SK-N-SH (cell line): ENCODE measurements around the gene RFWD3. TPM values are rescaled to one million over a fixed set of nuclear protein-coding genes. Genes with fewer than 3 reads are reported as not detected.
A peak's percentile ranks its signal among the peaks of the same experiment; 100 is the strongest.

Source experiments
- CTCF ChIA-PET: fragments of 300-600, 350-600 bp; formaldehyde crosslinking; extraction: SDS; loops from one replicate; lab custom pipeline; 2021; lab: Yijun Ruan, JAX
- POLR2A ChIA-PET: fragments of 350-600 bp; sonication (Branson Sonifier 250); formaldehyde crosslinking; extraction: SDS; loops from one replicate; lab custom pipeline; 2020; ENCODE audit warnings: antibody characterized with exemption, inconsistent platforms; lab: Yijun Ruan, JAX
- DNase-seq: peaks from one replicate; pipeline ENCODE4 v3.0.0; 2012
- H2AFZ ChIP-seq: fragments of 200-600 bp; sonication (generic); 2 replicates; pipeline ENCODE4 v1.8.1; 2016; ENCODE audit warnings: antibody characterized with exemption, mild to moderate bottlenecking, low read depth
- H3F3A ChIP-seq: fragments of 200-600 bp; sonication (generic); replicated peaks from 2 replicates; pipeline ENCODE3; 2016; ENCODE audit warnings: antibody characterized with exemption, mild to moderate bottlenecking; ENCODE audit not compliant: insufficient read depth
- H3K27ac ChIP-seq, 2 experiments: fragments of 200-500 bp in 1 of 2; fragments of 200-600 bp in 1 of 2; sonication (Bioruptor generic) in 1 of 2; sonication (generic), shearing (Covaris generic) in 1 of 2; 2 replicates each; pipeline versions ENCODE4 v1.5.1 to v1.6.1; 2014 to 2016; ENCODE audit warnings: low read depth in 2 of 2, inconsistent platforms in 1 of 2, low read length in 1 of 2, mild to moderate bottlenecking in 1 of 2, mixed read lengths in 1 of 2
- H3K27me3 ChIP-seq: fragments of 200-600 bp; sonication (generic), shearing (Covaris generic); 2 replicates; pipeline ENCODE4 v1.6.1; 2016; ENCODE audit warnings: mixed run types; ENCODE audit not compliant: insufficient read depth
- H3K36me3 ChIP-seq, 2 experiments: fragments of 200-500 bp in 1 of 2; fragments of 200-600 bp in 1 of 2; sonication (Bioruptor generic) in 1 of 2; sonication (generic) in 1 of 2; replicated peaks in 1 of 2; 2 replicates each; pipeline versions ENCODE3 to v1.5.1; 2014 to 2016; ENCODE audit warnings: low read length in 1 of 2, mild to moderate bottlenecking in 1 of 2; ENCODE audit not compliant: insufficient read depth in 2 of 2, control insufficient read depth in 1 of 2
- H3K4me1 ChIP-seq, 2 experiments: fragments of 200-500 bp in 1 of 2; fragments of 200-600 bp in 1 of 2; sonication (Bioruptor generic) in 1 of 2; sonication (generic), shearing (Covaris generic) in 1 of 2; 2 replicates each; pipeline versions ENCODE4 v1.5.1 to v1.6.1; 2014 to 2016; ENCODE audit warnings: low read depth in 1 of 2, low read length in 1 of 2, mixed run types in 1 of 2; ENCODE audit not compliant: insufficient read depth in 2 of 2, control insufficient read depth in 1 of 2
- H3K4me2 ChIP-seq: fragments of 200-600 bp; sonication (generic), shearing (Covaris generic); 2 replicates; pipeline ENCODE4 v1.6.1; 2017; ENCODE audit warnings: mixed run types
- H3K4me3 ChIP-seq, 2 experiments: fragments of 200-500 bp in 1 of 2; fragments of 200-600 bp in 1 of 2; sonication (Bioruptor generic) in 1 of 2; sonication (generic), shearing (Covaris generic) in 1 of 2; 2 replicates each; pipeline versions ENCODE4 v1.5.1 to v1.8.1; 2014 to 2016; ENCODE audit warnings: low read depth in 2 of 2, inconsistent platforms in 1 of 2, low read length in 1 of 2, mild to moderate bottlenecking in 1 of 2, mixed read lengths in 1 of 2, moderate library complexity in 1 of 2
- H3K79me2 ChIP-seq: fragments of 200-600 bp; sonication (generic); 2 replicates; pipeline ENCODE4 v1.8.1; 2017; ENCODE audit warnings: mild to moderate bottlenecking; ENCODE audit not compliant: insufficient read depth
- H3K9ac ChIP-seq: fragments of 200-600 bp; sonication (generic); 2 replicates; pipeline ENCODE4 v1.6.1; 2017; ENCODE audit warnings: mixed run types
- H3K9me2 ChIP-seq: fragments of 200-600 bp; sonication (generic); 2 replicates; pipeline ENCODE4 v1.6.1; 2017; ENCODE audit warnings: mixed run types
- H3K9me3 ChIP-seq: fragments of 200-600 bp; sonication (generic); 2 replicates; pipeline ENCODE4 v1.6.1; 2017; ENCODE audit warnings: mixed run types, mild to moderate bottlenecking, moderate library complexity
- H4K20me1 ChIP-seq: fragments of 200-600 bp; sonication (generic); 2 replicates; pipeline ENCODE4 v1.6.1; 2017; ENCODE audit warnings: mild to moderate bottlenecking, mixed run types; ENCODE audit not compliant: insufficient read depth
- CHD2 ChIP-seq: fragments of 150-350 bp; IDR thresholded peaks from 2 replicates; pipeline ENCODE4 v1.6.1; 2018; ENCODE audit warnings: low read length; ENCODE audit not compliant: partially characterized antibody
- EZH2phosphoT487 ChIP-seq: fragments of 200-600 bp; sonication (generic); IDR thresholded peaks from 2 replicates; pipeline ENCODE4 v1.6.1; 2017; ENCODE audit warnings: low read depth, mixed run types, mild to moderate bottlenecking, antibody characterized with exemption, moderate library complexity, borderline replicate concordance
- FOXJ3 ChIP-seq: sonication (generic); formaldehyde crosslinking; IDR thresholded peaks from 2 replicates; pipeline ENCODE4 v1.5.1; 2020; ENCODE audit warnings: mild to moderate bottlenecking, missing genetic modification reagents
- FOXM1 ChIP-seq: IDR thresholded peaks from 2 replicates; pipeline ENCODE4 v1.4.0; 2012; ENCODE audit warnings: low read depth, mild to moderate bottlenecking
- JUND ChIP-seq: IDR thresholded peaks from 2 replicates; pipeline ENCODE4 v1.4.0; 2012
- MEF2A ChIP-seq: IDR thresholded peaks from 2 replicates; pipeline ENCODE4 v1.4.0; 2012; ENCODE audit warnings: low read depth, borderline replicate concordance
- MXI1 ChIP-seq: IDR thresholded peaks from 2 replicates; pipeline ENCODE4 v1.6.1; 2012; ENCODE audit warnings: mild to moderate bottlenecking, low read depth, low read length, improper control_type of control experiment
- NFIC ChIP-seq: IDR thresholded peaks from 2 replicates; pipeline ENCODE4 v1.4.0; 2012; ENCODE audit warnings: borderline replicate concordance
- RAD21 ChIP-seq: IDR thresholded peaks from 2 replicates; pipeline ENCODE4 v1.6.1; 2012; ENCODE audit warnings: mild to moderate bottlenecking, low read length
- RCOR1 ChIP-seq: fragments of 150-350 bp; IDR thresholded peaks from 2 replicates; pipeline ENCODE4 v1.6.1; 2017; ENCODE audit warnings: antibody characterized with exemption, low read length
- RFX5 ChIP-seq: IDR thresholded peaks from 2 replicates; pipeline ENCODE4 v1.6.1; 2012; ENCODE audit warnings: mild to moderate bottlenecking, improper control_type of control experiment, low read length
- TCF12 ChIP-seq: IDR thresholded peaks from 2 replicates; pipeline ENCODE4 v1.4.0; 2012
- YY1 ChIP-seq: IDR thresholded peaks from 2 replicates; pipeline ENCODE4 v1.4.0; 2012; ENCODE audit warnings: low read depth, mild to moderate bottlenecking
- WGBS: methylation state at CpG from one replicate; pipeline ENCODE4 v1.1.6; 2017; ENCODE audit warnings: low lambda C conversion rate; 5-methylcytosine and 5-hydroxymethylcytosine counted together
- polyA plus RNA-seq, 3 experiments: library from polyadenylated mRNA; depleted of rRNA; stranded (reverse); fragments of >200 nt; gene quantifications; 2 replicates each; pipeline ENCODE4 v1.2.3, GENCODE V29; 2012
- TF ChIP-seq, protein P1 (sequence below): fragments of 150-350 bp; IDR thresholded peaks from 2 replicates; pipeline ENCODE4 v1.6.1; 2016; ENCODE audit warnings: mild to moderate bottlenecking, low read depth, low read length
- TF ChIP-seq, protein P2 (sequence below): fragments of 200-600 bp; sonication (generic); IDR thresholded peaks from 2 replicates; pipeline ENCODE4 v1.6.1; 2017; ENCODE audit warnings: antibody characterized with exemption, mild to moderate bottlenecking, moderate library complexity
- TF ChIP-seq, protein P3 (sequence below): IDR thresholded peaks from 2 replicates; pipeline ENCODE4 v1.4.0; 2012; ENCODE audit warnings: low read depth
- TF ChIP-seq, protein P4 (sequence below): IDR thresholded peaks from 2 replicates; pipeline ENCODE4; 2012

Gene RFWD3
- polyA plus RNA-seq, 1 of the 3 experiments (the other 2 are of a cell fraction), result 13.2 TPM

DNA sequence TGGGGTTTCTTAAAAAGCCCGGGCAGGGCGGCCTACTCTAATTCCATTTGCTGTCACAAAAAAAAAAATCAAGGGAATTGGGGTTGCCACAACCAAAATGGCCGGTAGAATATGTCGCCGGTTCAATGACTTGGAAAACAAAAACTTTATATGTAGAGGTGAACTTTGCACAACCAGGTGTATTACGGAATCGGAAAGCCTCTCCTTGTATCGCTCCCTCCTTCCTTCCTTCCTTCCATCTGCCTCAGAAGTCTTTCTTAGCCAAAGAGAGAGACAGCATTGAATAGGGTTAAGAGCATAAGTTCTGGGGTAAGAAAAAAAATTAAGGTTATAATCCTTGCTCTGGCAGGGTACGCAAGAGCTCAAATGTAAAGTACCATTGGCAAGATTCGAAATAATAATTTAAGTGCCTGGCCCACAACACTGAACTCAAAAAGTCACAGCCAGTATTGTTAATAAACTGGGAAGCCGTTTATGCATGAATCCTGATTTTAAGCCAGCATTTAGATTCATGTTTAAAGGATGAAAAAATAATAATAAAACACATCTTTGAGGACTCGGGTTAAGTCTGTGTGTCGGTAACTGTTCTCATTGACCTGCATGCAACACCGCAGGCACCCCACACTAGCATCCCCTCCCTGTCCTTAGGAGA, 59.2 kb downstream of the RFWD3 start:
- Histone ChIP-seq H4K20me1 (peaks cover 30% of the 10 kb centered on the region), H3K9me3 (no peaks in the 10 kb centered on the region), H3K36me3 (no peaks in the 10 kb centered on the region), H3K4me3 (peak overlapping the region; percentile 64 to 87), H3K27ac (peak overlapping the region; percentile 88 to 89), H3K4me2 (peak overlapping the region; percentile 83), H2AFZ (peak overlapping the region; percentile 94), H3K27me3 (no peaks in the 10 kb centered on the region), H3K79me2 (peaks cover 44% of the 10 kb centered on the region), H3F3A (peaks cover 9% of the 10 kb centered on the region), H3K4me1 (peaks cover 0 to 5% of the 10 kb centered on the region in 2 experiments; a peak in 3 of 4 replicates), H3K9ac (peak overlapping the region; percentile 96), H3K9me2 (no peaks in the 10 kb centered on the region)
- no peak for DNase-seq
- TF ChIP-seq RFX5 (no peak), RCOR1 (no peak), JUND (no peak), YY1 (peak; percentile 82; the same call in 1 of the 2 replicates), CHD2 (peak; percentile 2), FOXM1 (no peak)
- TF ChIP-seq, protein P1, sequence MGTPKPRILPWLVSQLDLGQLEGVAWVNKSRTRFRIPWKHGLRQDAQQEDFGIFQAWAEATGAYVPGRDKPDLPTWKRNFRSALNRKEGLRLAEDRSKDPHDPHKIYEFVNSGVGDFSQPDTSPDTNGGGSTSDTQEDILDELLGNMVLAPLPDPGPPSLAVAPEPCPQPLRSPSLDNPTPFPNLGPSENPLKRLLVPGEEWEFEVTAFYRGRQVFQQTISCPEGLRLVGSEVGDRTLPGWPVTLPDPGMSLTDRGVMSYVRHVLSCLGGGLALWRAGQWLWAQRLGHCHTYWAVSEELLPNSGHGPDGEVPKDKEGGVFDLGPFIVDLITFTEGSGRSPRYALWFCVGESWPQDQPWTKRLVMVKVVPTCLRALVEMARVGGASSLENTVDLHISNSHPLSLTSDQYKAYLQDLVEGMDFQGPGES, result no peak
- TF ChIP-seq, protein P2, sequence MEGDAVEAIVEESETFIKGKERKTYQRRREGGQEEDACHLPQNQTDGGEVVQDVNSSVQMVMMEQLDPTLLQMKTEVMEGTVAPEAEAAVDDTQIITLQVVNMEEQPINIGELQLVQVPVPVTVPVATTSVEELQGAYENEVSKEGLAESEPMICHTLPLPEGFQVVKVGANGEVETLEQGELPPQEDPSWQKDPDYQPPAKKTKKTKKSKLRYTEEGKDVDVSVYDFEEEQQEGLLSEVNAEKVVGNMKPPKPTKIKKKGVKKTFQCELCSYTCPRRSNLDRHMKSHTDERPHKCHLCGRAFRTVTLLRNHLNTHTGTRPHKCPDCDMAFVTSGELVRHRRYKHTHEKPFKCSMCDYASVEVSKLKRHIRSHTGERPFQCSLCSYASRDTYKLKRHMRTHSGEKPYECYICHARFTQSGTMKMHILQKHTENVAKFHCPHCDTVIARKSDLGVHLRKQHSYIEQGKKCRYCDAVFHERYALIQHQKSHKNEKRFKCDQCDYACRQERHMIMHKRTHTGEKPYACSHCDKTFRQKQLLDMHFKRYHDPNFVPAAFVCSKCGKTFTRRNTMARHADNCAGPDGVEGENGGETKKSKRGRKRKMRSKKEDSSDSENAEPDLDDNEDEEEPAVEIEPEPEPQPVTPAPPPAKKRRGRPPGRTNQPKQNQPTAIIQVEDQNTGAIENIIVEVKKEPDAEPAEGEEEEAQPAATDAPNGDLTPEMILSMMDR, result no peak
- POLR2A ChIA-PET, result interaction anchor here (0.6 to 2.1 kb wide), 7 partner anchors 9 to 310 kb away, joined by 3 to 12 read pairs (median 3); partner anchors contain the start of gene RFWD3
- 34% methylated on average over 14 of the region's 14 CpGs for WGBS
- CTCF ChIA-PET, result interaction anchor here (4.0 kb wide), 1 partner anchor 16 kb away, joined by 18 read pairs; no protein-coding TSS in a partner anchor

DNA sequence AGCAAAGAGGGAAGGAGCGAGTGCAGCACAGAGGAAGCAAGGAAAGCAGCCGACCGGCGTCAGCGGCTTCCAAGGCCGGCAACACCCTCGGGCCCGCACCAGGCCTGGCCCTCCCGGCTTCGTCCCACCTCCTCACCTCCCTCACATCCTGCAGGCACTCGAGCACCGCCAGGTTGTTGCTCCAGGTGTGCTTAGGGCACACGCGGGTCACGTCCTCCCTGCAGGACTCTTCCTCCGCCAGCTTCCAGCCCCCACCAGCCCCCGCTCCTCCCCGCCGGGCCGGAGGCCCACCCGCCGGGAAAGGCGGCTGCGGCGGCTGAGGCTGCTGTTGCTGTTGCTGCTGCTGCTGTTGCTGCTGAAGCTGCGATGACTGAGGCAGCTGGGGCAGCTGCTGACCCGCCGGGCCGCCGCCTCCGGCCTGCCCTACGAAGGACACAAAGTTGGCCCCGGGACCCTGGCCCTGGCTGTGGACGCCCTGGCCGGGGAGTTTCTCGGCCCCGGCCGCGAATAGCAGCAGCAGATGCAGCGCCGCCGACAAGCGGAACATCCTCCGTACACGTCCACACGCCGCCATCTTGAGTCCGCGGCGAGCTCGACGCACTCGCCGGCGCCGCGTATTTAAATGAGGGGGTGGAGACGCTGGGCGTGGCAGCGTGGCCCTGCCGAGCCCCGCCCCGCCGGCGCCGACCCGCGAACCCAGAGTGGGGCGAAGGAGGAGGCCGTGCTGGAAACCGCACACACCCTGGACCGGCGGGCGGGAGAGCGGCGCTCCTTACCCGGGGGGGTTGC, 60.0 kb downstream of the RFWD3 start, which contains the start of gene GLG1:
Gene GLG1 (minus strand): TSS at position 594 of the 789 bp plus-strand sequence. CDS start 20 bp downstream, at position 574.
- no peaks in the 10 kb centered on the region for H3K9me3 ChIP-seq
- peak within 1 kb of the TSS; percentile 88 to 89 for H3K27ac ChIP-seq
- POLR2A ChIA-PET, result interaction anchor here (0.6 to 2.1 kb wide), 8 partner anchors 10 to 309 kb away, joined by 3 to 12 read pairs (median 3); partner anchors contain the start of gene RFWD3
- peaks cover 0 to 5% of the 10 kb centered on the region in 2 experiments; a peak in 3 of 4 replicates for H3K4me1 ChIP-seq
- H3K9me2 ChIP-seq, result no peaks in the 10 kb centered on the region
- peak within 1 kb of the TSS; percentile 94 for H2AFZ ChIP-seq
- peaks cover 51% of the 10 kb centered on the region for H3K79me2 ChIP-seq
- peak; percentile 95 for DNase-seq
- no peaks in the 10 kb centered on the region for H3K27me3 ChIP-seq
- H3K4me2 ChIP-seq, result peak within 1 kb of the TSS; percentile 83
- CTCF ChIA-PET, result interaction anchor here (0.5 to 4.0 kb wide), 4 partner anchors 17 to 542 kb away, joined by 3 to 18 read pairs (median 4); no protein-coding TSS in a partner anchor
- H3K4me3 ChIP-seq, result peak within 1 kb of the TSS; percentile 64 to 87
- H3K9ac ChIP-seq, result peak within 1 kb of the TSS; percentile 96
- no peaks in the 10 kb centered on the region for H3K36me3 ChIP-seq
- WGBS, result 1% methylated on average over 18 of the region's 77 CpGs
- H3F3A ChIP-seq, result peaks cover 5% of the 10 kb centered on the region
- H4K20me1 ChIP-seq, result peaks cover 32% of the 10 kb centered on the region
- TF ChIP-seq RCOR1 (no peak), MEF2A (no peak), FOXM1 (no peak), FOXJ3 (CRISPR knock-in tag) (no peak), EZH2phosphoT487 (no peak), MXI1 (no peak), TCF12 (no peak; the same call in 1 of the 2 replicates), YY1 (peak; percentile 94), NFIC (no peak), RAD21 (no peak)
- TF ChIP-seq, protein P3, sequence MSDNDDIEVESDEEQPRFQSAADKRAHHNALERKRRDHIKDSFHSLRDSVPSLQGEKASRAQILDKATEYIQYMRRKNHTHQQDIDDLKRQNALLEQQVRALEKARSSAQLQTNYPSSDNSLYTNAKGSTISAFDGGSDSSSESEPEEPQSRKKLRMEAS, result peak; percentile 70
- TF ChIP-seq, protein P2, result no peak
- TF ChIP-seq, protein P4, sequence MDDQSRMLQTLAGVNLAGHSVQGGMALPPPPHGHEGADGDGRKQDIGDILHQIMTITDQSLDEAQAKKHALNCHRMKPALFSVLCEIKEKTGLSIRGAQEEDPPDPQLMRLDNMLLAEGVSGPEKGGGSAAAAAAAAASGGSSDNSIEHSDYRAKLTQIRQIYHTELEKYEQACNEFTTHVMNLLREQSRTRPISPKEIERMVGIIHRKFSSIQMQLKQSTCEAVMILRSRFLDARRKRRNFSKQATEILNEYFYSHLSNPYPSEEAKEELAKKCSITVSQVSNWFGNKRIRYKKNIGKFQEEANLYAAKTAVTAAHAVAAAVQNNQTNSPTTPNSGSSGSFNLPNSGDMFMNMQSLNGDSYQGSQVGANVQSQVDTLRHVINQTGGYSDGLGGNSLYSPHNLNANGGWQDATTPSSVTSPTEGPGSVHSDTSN, result 0 out of 2 replicates have a peak, but pooled peaks have one; percentile 16
